Ishikawa (cell line): ENCODE results near the gene CTSK.

Experiments
- CEBPB ChIP-seq: IDR thresholded peaks from 2 replicates; pipeline ENCODE4 v1.6.1; 2012
- CREB1 ChIP-seq: IDR thresholded peaks from 2 replicates; pipeline ENCODE4 v1.6.1; 2012; ENCODE audit warnings: low read depth
- EGR1 ChIP-seq: IDR thresholded peaks from 2 replicates; pipeline ENCODE4 v1.6.1; 2012
- EP300 ChIP-seq: IDR thresholded peaks from 2 replicates; pipeline ENCODE4 v1.6.1; 2012; ENCODE audit warnings: borderline replicate concordance
- FOXM1 ChIP-seq: IDR thresholded peaks from 2 replicates; pipeline ENCODE4 v1.6.1; 2012; ENCODE audit warnings: low read depth, borderline replicate concordance
- MAX ChIP-seq: IDR thresholded peaks from 2 replicates; pipeline ENCODE4 v1.6.1; 2012
- NFIC ChIP-seq: IDR thresholded peaks from 2 replicates; pipeline ENCODE4 v1.6.1; 2012
- RAD21 ChIP-seq: IDR thresholded peaks from 2 replicates; pipeline ENCODE4 v1.6.1; 2012; ENCODE audit warnings: low read depth
- TAF1 ChIP-seq: IDR thresholded peaks from 2 replicates; pipeline ENCODE4 v1.6.1; 2012; ENCODE audit warnings: low read depth, mild to moderate bottlenecking
- TCF12 ChIP-seq: IDR thresholded peaks from 2 replicates; pipeline ENCODE4 v1.6.1; 2012; ENCODE audit warnings: low read depth
- TEAD4 ChIP-seq: IDR thresholded peaks from 2 replicates; pipeline ENCODE4 v1.6.1; 2012
- YY1 ChIP-seq: IDR thresholded peaks from 2 replicates; pipeline ENCODE4 v1.6.1; 2012; ENCODE audit warnings: low read depth
- ZBTB7A ChIP-seq: IDR thresholded peaks from 2 replicates; pipeline ENCODE4 v1.6.1; 2012; ENCODE audit warnings: low read depth
- TF ChIP-seq, protein P1 (sequence below): IDR thresholded peaks from 2 replicates; pipeline ENCODE4 v1.6.1; 2012
- TF ChIP-seq, protein P2 (sequence below): IDR thresholded peaks from 2 replicates; pipeline ENCODE4 v1.6.1; 2012; ENCODE audit warnings: low read depth, mild to moderate bottlenecking

Gene CTSK

GRCh38 chr1:150836129-150836773, 28.2 kb upstream of the CTSK start:
- no peak for TF ChIP-seq YY1
- TF ChIP-seq EGR1 = no peak
- TF ChIP-seq NFIC = no peak
- TF ChIP-seq, protein P1, sequence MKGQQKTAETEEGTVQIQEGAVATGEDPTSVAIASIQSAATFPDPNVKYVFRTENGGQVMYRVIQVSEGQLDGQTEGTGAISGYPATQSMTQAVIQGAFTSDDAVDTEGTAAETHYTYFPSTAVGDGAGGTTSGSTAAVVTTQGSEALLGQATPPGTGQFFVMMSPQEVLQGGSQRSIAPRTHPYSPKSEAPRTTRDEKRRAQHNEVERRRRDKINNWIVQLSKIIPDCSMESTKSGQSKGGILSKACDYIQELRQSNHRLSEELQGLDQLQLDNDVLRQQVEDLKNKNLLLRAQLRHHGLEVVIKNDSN = no peak
- TF ChIP-seq EP300 = no peak
- no peak for TF ChIP-seq FOXM1
- TF ChIP-seq TEAD4 = no peak
- TF ChIP-seq CEBPB = no peak
- TF ChIP-seq, protein P2, sequence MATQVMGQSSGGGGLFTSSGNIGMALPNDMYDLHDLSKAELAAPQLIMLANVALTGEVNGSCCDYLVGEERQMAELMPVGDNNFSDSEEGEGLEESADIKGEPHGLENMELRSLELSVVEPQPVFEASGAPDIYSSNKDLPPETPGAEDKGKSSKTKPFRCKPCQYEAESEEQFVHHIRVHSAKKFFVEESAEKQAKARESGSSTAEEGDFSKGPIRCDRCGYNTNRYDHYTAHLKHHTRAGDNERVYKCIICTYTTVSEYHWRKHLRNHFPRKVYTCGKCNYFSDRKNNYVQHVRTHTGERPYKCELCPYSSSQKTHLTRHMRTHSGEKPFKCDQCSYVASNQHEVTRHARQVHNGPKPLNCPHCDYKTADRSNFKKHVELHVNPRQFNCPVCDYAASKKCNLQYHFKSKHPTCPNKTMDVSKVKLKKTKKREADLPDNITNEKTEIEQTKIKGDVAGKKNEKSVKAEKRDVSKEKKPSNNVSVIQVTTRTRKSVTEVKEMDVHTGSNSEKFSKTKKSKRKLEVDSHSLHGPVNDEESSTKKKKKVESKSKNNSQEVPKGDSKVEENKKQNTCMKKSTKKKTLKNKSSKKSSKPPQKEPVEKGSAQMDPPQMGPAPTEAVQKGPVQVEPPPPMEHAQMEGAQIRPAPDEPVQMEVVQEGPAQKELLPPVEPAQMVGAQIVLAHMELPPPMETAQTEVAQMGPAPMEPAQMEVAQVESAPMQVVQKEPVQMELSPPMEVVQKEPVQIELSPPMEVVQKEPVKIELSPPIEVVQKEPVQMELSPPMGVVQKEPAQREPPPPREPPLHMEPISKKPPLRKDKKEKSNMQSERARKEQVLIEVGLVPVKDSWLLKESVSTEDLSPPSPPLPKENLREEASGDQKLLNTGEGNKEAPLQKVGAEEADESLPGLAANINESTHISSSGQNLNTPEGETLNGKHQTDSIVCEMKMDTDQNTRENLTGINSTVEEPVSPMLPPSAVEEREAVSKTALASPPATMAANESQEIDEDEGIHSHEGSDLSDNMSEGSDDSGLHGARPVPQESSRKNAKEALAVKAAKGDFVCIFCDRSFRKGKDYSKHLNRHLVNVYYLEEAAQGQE = no peak
- no peak for TF ChIP-seq MAX
- TF ChIP-seq RAD21 = no peak
- TF ChIP-seq TAF1 = no peak
- no peak for TF ChIP-seq ZBTB7A

DNA sequence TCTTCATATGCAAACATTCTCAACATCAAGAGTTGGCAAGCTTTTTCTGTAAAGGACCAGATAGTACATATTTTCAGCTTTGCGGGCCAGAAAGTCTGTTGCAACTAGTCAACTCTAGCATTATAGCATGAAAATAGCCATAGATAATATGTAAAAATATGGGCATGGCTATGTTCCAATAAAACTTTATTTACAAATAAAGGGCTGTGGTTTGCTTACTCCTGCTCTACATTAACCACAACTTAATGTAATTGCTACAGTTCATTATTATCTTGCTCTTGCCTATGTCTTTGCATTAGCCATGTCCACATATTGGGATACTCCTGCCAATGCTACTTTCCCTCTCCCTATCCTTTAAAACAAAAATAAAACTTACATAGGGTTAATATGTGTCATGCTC, 24.5 kb upstream of the CTSK start:
- TF ChIP-seq CREB1 (no peak), TEAD4 (no peak), TCF12 (no peak), NFIC (no peak), YY1 (no peak), TAF1 (no peak), ZBTB7A (no peak), EP300 (no peak), MAX (no peak), EGR1 (no peak), FOXM1 (no peak)
- TF ChIP-seq, protein P1 = no peak
- TF ChIP-seq, protein P2 = no peak

GRCh38 chr1:150829751-150830150, 21.7 kb upstream of the CTSK start:
- TF ChIP-seq MAX = no peak

DNA sequence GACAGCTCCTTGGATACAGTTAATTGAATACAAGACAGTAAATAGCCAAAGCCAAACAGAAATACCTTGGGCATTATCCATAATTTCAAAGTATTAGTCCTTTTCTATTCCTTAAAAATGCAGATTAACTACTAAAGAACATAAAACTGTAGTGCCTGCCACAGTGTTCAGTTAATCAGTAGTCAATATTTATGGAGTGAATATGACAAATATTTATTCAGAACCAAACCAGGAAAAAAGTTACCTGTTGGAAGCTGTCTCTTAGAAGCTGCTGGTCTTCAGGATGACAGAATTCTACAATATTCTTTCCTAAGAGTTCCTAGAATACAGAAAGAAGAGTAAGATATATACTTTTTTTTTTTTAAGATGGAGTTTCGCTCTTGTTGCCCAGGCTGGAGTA, 18.2 kb upstream of the CTSK start:
- TF ChIP-seq TAF1 = no peak
- no peak for TF ChIP-seq ZBTB7A
- TF ChIP-seq, protein P1 = no peak
- TF ChIP-seq MAX = no peak

DNA sequence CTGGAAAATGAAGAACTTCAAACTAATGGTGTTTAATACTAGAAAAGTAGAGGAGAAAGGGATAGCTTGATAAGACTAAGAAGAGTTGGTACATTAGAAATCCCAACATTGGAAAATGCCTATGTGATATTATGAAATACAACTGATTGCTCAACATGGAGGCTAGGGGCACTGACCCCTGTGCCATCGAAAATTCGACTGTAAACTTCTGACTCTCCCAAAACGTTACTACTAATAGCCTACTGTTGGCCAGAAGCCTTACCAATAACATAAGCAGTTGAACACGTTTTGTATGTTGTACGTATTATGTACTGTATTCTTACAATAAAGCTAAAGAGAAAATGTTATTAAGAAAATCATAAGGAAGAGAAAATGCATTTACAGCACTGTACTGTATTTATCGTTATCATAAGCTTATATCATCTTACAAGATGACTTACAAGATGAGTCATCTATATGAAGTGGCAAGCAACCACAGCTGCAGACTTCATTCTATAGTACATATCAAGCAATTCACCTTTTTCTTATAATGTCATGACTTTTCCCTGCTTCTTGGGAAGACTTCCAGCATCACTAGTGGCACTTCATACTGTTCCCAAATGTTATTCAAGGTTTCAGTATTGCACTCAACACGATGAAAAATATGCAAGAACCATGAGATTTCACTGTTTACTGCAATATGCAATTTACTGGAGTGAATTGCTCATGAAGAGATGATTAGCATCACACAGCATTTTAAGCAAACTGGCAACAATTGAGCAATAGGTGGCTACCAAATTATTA, 12.9 kb upstream of the CTSK start:
- no peak for TF ChIP-seq RAD21
- TF ChIP-seq, protein P2 = no peak
- TF ChIP-seq EGR1 = no peak
- no peak for TF ChIP-seq TEAD4
- no peak for TF ChIP-seq TCF12
- TF ChIP-seq EP300 = no peak
- no peak for TF ChIP-seq ZBTB7A
